ENCODE data around the gene STAC3. TPM values are rescaled to one million over a fixed set of nuclear protein-coding genes. Genes with fewer than 3 reads are reported as not detected.

The STAC3 gene
- total and polyA plus RNA-seq, 2 donors (not counting 1 experiment from before 2014, with no cell fraction given) = 0.33 TPM

GRCh38 chr12:57234571-57235016 is 16.4 kb downstream of the STAC3 start:
- Histone ChIP-seq H3K27ac (ENCODE audit: insufficient read depth, low read length) (peak overlapping the region; percentile 42), H3K9me3 (ENCODE audit: control insufficient read depth, insufficient read depth, low read depth, low read length) (no peaks in the 10 kb centered on the region), H3K4me2 (ENCODE audit: extremely low read depth, insufficient read depth, low read length) (no peak overlapping the region), H3K9ac (ENCODE audit: insufficient read depth, low read length) (peak overlapping the region; percentile 39), H3K27me3 (ENCODE audit: control insufficient read depth, insufficient read depth, low read length) (no peaks in the 10 kb centered on the region), H3K4me1 (ENCODE audit: control insufficient read depth, extremely low read depth, insufficient read depth, low read length) (peaks cover 40% of the 10 kb centered on the region), H3K36me3 (ENCODE audit: control insufficient read depth, insufficient read depth, low read length) (peaks cover 30% of the 10 kb centered on the region), H3K4me3 (replicated peaks in 1 of 4; ENCODE audit: control extremely low read depth in 1 of 4, insufficient read depth in 1 of 4, low read depth in 3 of 4, low read length in 4 of 4) (no peak overlapping the region), H3K79me2 (ENCODE audit: control insufficient read depth, insufficient read depth, low read length) (peaks cover 28% of the 10 kb centered on the region), H2AFZ (ENCODE audit: low read length) (no peak overlapping the region), H4K20me1 (ENCODE audit: control insufficient read depth, extremely low read depth, insufficient read depth, low read length) (peaks cover 2% of the 10 kb centered on the region)
- TF ChIP-seq CTCF (conservative IDR thresholded peaks at IDR 0.05 in 1 of 2, IDR thresholded peaks at IDR 0.05 in 1 of 2; ENCODE audit: low read depth in 1 of 2, low read length in 2 of 2) (no peak), EZH2 (IDR thresholded peaks at IDR 0.05; ENCODE audit: low read length, missing control alignments) (no peak)
- no peak for DNase-seq (ENCODE audit: low read depth in 2 of 2)

GRCh38 chr12:57234233-57234570 is 16.8 kb downstream of the STAC3 start:
- Histone ChIP-seq H3K4me3 (replicated peaks in 1 of 4; ENCODE audit: control extremely low read depth in 1 of 4, insufficient read depth in 1 of 4, low read depth in 3 of 4, low read length in 4 of 4) (no peak overlapping the region), H3K9me3 (ENCODE audit: control insufficient read depth, insufficient read depth, low read depth, low read length) (no peaks in the 10 kb centered on the region), H3K4me2 (ENCODE audit: extremely low read depth, insufficient read depth, low read length) (no peak overlapping the region), H3K4me1 (ENCODE audit: control insufficient read depth, extremely low read depth, insufficient read depth, low read length) (peaks cover 38% of the 10 kb centered on the region), H3K36me3 (ENCODE audit: control insufficient read depth, insufficient read depth, low read length) (peaks cover 30% of the 10 kb centered on the region), H3K27ac (ENCODE audit: insufficient read depth, low read length) (peak overlapping the region; percentile 42), H4K20me1 (ENCODE audit: control insufficient read depth, extremely low read depth, insufficient read depth, low read length) (peaks cover 2% of the 10 kb centered on the region), H3K9ac (ENCODE audit: insufficient read depth, low read length) (no peak overlapping the region), H3K79me2 (ENCODE audit: control insufficient read depth, insufficient read depth, low read length) (peaks cover 28% of the 10 kb centered on the region), H3K27me3 (ENCODE audit: control insufficient read depth, insufficient read depth, low read length) (no peaks in the 10 kb centered on the region), H2AFZ (ENCODE audit: low read length) (no peak overlapping the region)
- DNase-seq (ENCODE audit: low read depth in 2 of 2) = no peak
- no peak for TF ChIP-seq CTCF (conservative IDR thresholded peaks at IDR 0.05 in 1 of 2, IDR thresholded peaks at IDR 0.05 in 1 of 2; ENCODE audit: low read depth in 1 of 2, low read length in 2 of 2)
- TF ChIP-seq EZH2 (IDR thresholded peaks at IDR 0.05; ENCODE audit: low read length, missing control alignments) = no peak

- Histone ChIP-seq H3K36me3 (ENCODE audit: control insufficient read depth, insufficient read depth, low read length) (peaks cover 30% of the 10 kb centered on the region), H3K4me2 (ENCODE audit: extremely low read depth, insufficient read depth, low read length) (no peak overlapping the region), H2AFZ (ENCODE audit: low read length) (no peak overlapping the region), H4K20me1 (ENCODE audit: control insufficient read depth, extremely low read depth, insufficient read depth, low read length) (peaks cover 2% of the 10 kb centered on the region), H3K4me3 (replicated peaks in 1 of 4; ENCODE audit: control extremely low read depth in 1 of 4, insufficient read depth in 1 of 4, low read depth in 3 of 4, low read length in 4 of 4) (no peak overlapping the region), H3K9ac (ENCODE audit: insufficient read depth, low read length) (no peak overlapping the region), H3K9me3 (ENCODE audit: control insufficient read depth, insufficient read depth, low read depth, low read length) (no peaks in the 10 kb centered on the region), H3K4me1 (ENCODE audit: control insufficient read depth, extremely low read depth, insufficient read depth, low read length) (peaks cover 41% of the 10 kb centered on the region), H3K27me3 (ENCODE audit: control insufficient read depth, insufficient read depth, low read length) (no peaks in the 10 kb centered on the region), H3K27ac (ENCODE audit: insufficient read depth, low read length) (peak overlapping the region; percentile 42), H3K79me2 (ENCODE audit: control insufficient read depth, insufficient read depth, low read length) (peaks cover 28% of the 10 kb centered on the region)
- TF ChIP-seq EZH2 (IDR thresholded peaks at IDR 0.05; ENCODE audit: low read length, missing control alignments) (no peak), CTCF (conservative IDR thresholded peaks at IDR 0.05 in 1 of 2, IDR thresholded peaks at IDR 0.05 in 1 of 2; ENCODE audit: low read depth in 1 of 2, low read length in 2 of 2) (no peak)
- peak; percentile 57 to 76 for DNase-seq (ENCODE audit: low read depth in 2 of 2)
Measured at GRCh38 chr12:57233357-57234232, 17.4 kb downstream of the STAC3 start.
